Erythroblast (primary cell): Measurements from ENCODE around the gene POU3F2.

Experiments
- GATA1 ChIP-seq: IDR thresholded peaks from 2 replicates; pipeline ENCODE4 v1.6.1; 2011; ENCODE audit warnings: low read depth, mild to moderate bottlenecking, control low read depth, low read length, moderate library complexity
- POLR2A ChIP-seq: IDR thresholded peaks from 2 replicates; pipeline ENCODE4 v1.6.1; 2011; ENCODE audit warnings: mild to moderate bottlenecking, low read length

GRCh38 chr6:98848539-98849242, 14.3 kb downstream of the POU3F2 start:
- TF ChIP-seq POLR2A (no peak), GATA1 (no peak)
